ENCODE data around the gene EGFLAM.

EGFLAM gene

GRCh38 chr5:38420246-38420645 lies 161.9 kb downstream of the EGFLAM start:
- DNase-seq (ENCODE audit: low spot score), result no peak

GRCh38 chr5:38420691-38421390 lies 162.5 kb downstream of the EGFLAM start:
- DNase-seq (ENCODE audit: low spot score), result peak; percentile 75

GRCh38 chr5:38422622-38423021 lies 164.3 kb downstream of the EGFLAM start:
- no peak for DNase-seq (ENCODE audit: low spot score)

- no peak for DNase-seq (ENCODE audit: low spot score)
These were observed 165.2 kb downstream of the EGFLAM start for GRCh38 chr5:38423276-38424147.

GRCh38 chr5:38424148-38425060 lies 166.0 kb downstream of the EGFLAM start:
- DNase-seq (ENCODE audit: low spot score), result no peak

- no peak for DNase-seq (ENCODE audit: low spot score)
These were observed 168.1 kb downstream of the EGFLAM start for GRCh38 chr5:38426490-38426889.

GRCh38 chr5:38426986-38427950 lies 168.9 kb downstream of the EGFLAM start:
- no peak for DNase-seq (ENCODE audit: low spot score)

- DNase-seq (ENCODE audit: low spot score), result no peak
These were observed 173.0 kb downstream of the EGFLAM start for GRCh38 chr5:38431242-38431853.

GRCh38 chr5:38433160-38433861 lies 175.0 kb downstream of the EGFLAM start:
- no peak for DNase-seq (ENCODE audit: low spot score)

- no peak for DNase-seq (ENCODE audit: low spot score)
These were observed 176.8 kb downstream of the EGFLAM start for GRCh38 chr5:38434966-38435705.

- no peak for DNase-seq (ENCODE audit: low spot score)
These were observed 180.4 kb downstream of the EGFLAM start for GRCh38 chr5:38438757-38439156.

GRCh38 chr5:38441453-38442246 lies 183.3 kb downstream of the EGFLAM start:
- DNase-seq (ENCODE audit: low spot score), result peak; percentile 92

- no peak for DNase-seq (ENCODE audit: low spot score)
These were observed 183.9 kb downstream of the EGFLAM start for GRCh38 chr5:38442247-38442573.

- no peak for DNase-seq (ENCODE audit: low spot score)
These were observed 185.0 kb downstream of the EGFLAM start for GRCh38 chr5:38443390-38443789.

- no peak for DNase-seq (ENCODE audit: low spot score)
These were observed 187.1 kb downstream of the EGFLAM start for GRCh38 chr5:38445374-38446028.

GRCh38 chr5:38446029-38446522 lies 187.7 kb downstream of the EGFLAM start:
- no peak for DNase-seq (ENCODE audit: low spot score)

- DNase-seq (ENCODE audit: low spot score), result no peak
These were observed 188.7 kb downstream of the EGFLAM start for GRCh38 chr5:38447056-38447455.

GRCh38 chr5:38447786-38448185 lies 189.4 kb downstream of the EGFLAM start:
- no peak for DNase-seq (ENCODE audit: low spot score)

All from HuH-7 (cell line).